ENCODE results near the gene TSACC. TPM values are rescaled to one million over a fixed set of nuclear protein-coding genes. Genes with fewer than 3 reads are reported as not detected.

Gene TSACC
- total and polyA plus RNA-seq, 10 of the 15 experiments (the other 5 are each of a cell fraction or from before 2014, with no cell fraction given), result 0.25 to 2.8 (median 0.92) TPM; not detected in 4

- TF ChIP-seq CBX3 (IDR thresholded peaks at IDR 0.05; ENCODE audit: borderline replicate concordance, low read depth) (no peak), NR2F1 (conservative IDR thresholded peaks at IDR 0.05) (0 out of 2 replicates have a peak, but pooled peaks have one; percentile 62), NFYA (IDR thresholded peaks at IDR 0.05; ENCODE audit: borderline replicate concordance, low read depth, low read length) (peak; percentile 59), NR2C2 (IDR thresholded peaks at IDR 0.05; ENCODE audit: borderline replicate concordance, control insufficient read depth, insufficient read length, low read depth) (no peak), CREB1 (IDR thresholded peaks at IDR 0.05; ENCODE audit: low read depth) (peak; percentile 93), HDAC6 (IDR thresholded peaks at IDR 0.05; ENCODE audit: unreplicated experiment) (no peak)
These were observed at the start of gene TSACC, which contains the start of gene CCT3 (continued) for GRCh38 chr1:156338180-156338976.

GRCh38 chr1:156289857-156290256 lies 48.5 kb upstream of the TSACC start:
- BruUV-seq (replicated peaks), result no TSS peak
- H3K36me3 ChIP-seq (ENCODE audit: control insufficient read depth in 2 of 2, insufficient read depth in 2 of 2, low read length in 1 of 2), result peaks cover 1 to 3% of the 10 kb centered on the region in 2 experiments; a peak in 2 of 4 replicates
- RAD21 ChIA-PET (ENCODE audit: unreplicated experiment), result no interaction called here

More at GRCh38 chr1:156289857-156290256, 48.5 kb upstream of the TSACC start:
- ChIA-PET POLR2A (interaction anchor here (0.7 kb wide), 1 partner anchor 72 kb away, joined by 4 read pairs; no protein-coding TSS in a partner anchor), CTCF (interaction anchor here (0.6 kb wide), 1 partner anchor 598 kb away, joined by 4 read pairs; no protein-coding TSS in a partner anchor), SMC1A (ENCODE audit: uncharacterized antibody, unreplicated experiment) (interaction anchor here (1.2 kb wide), 1 partner anchor 8 kb away, joined by 3 read pairs; no protein-coding TSS in a partner anchor)
- no peaks in the 10 kb centered on the region for H4K20me1 ChIP-seq (ENCODE audit: control insufficient read depth, insufficient read depth)
- H3K9me3 ChIP-seq (replicated peaks; ENCODE audit: control insufficient read depth, insufficient read depth, low read length), result no peaks in the 10 kb centered on the region
- no peaks in the 10 kb centered on the region for H3K27me3 ChIP-seq (replicated peaks in 1 of 2; ENCODE audit: control insufficient read depth in 2 of 2, insufficient read depth in 2 of 2, low read length in 1 of 2)
- no peak overlapping the region for H3K27ac ChIP-seq (ENCODE audit: control insufficient read depth, insufficient read depth)
- H2AFZ ChIP-seq (ENCODE audit: control insufficient read depth, low read depth, low read length), result no peak overlapping the region
- TF ChIP-seq TCF7 (IDR thresholded peaks at IDR 0.05; ENCODE audit: borderline replicate concordance) (no peak), POLR2A (IDR thresholded peaks at IDR 0.05; ENCODE audit: low read depth, low read length) (no peak), E4F1 (IDR thresholded peaks at IDR 0.05; ENCODE audit: borderline replicate concordance, partially characterized antibody) (no peak), POLR2AphosphoS2 (IDR thresholded peaks at IDR 0.05; ENCODE audit: low read depth, low read length) (no peak), SPI1 (IDR thresholded peaks at IDR 0.05; ENCODE audit: borderline replicate concordance, insufficient read depth, low read depth, low read length) (no peak), ATF7 (IDR thresholded peaks at IDR 0.05; ENCODE audit: low read depth) (no peak), MEF2A (IDR thresholded peaks at IDR 0.05; ENCODE audit: insufficient read depth, low read depth, low read length) (no peak), IRF4 (IDR thresholded peaks at IDR 0.05; ENCODE audit: low read depth, low read length) (no peak)
- peaks cover 2% of the 10 kb centered on the region for H3K4me1 ChIP-seq (ENCODE audit: control insufficient read depth, insufficient read depth, low read length)
- no peak for FAIRE-seq
- in situ Hi-C loops (cut with MboI) (no loop called here), intact Hi-C loops (cut with micrococcal nuclease; ENCODE audit: unreplicated experiment) (loop anchor here (10.0 kb wide), 1 partner anchor 195 kb away; no protein-coding TSS in a partner anchor)
- H3K4me3 ChIP-seq, result no peak overlapping the region
- ATAC-seq, result no peak
- no peak for DNase-seq (ENCODE audit: low read depth, low spot score)
- no peak overlapping the region for H3K4me2 ChIP-seq (ENCODE audit: control insufficient read depth, insufficient read depth)
- no peaks in the 10 kb centered on the region for H3K79me2 ChIP-seq (ENCODE audit: control insufficient read depth, insufficient read depth, low read length)
- H3K9ac ChIP-seq (ENCODE audit: control insufficient read depth, insufficient read depth, low read length), result no peak overlapping the region

Measured in GM12878 (cell line).